Suprapubic skin (tissue), 4 donors: ENCODE measurements around the gene DSTN.

ENCODE experiments used
- CTCF ChIP-seq, 2 donors: fragments of 200-600 bp in 1 of 2; fragments of 450-650 bp in 1 of 2; sonication (generic) in 1 of 2; IDR thresholded peaks; one replicate each; pipeline ENCODE4 v1.5.1; 2016 to 2019; ENCODE audit warnings: antibody characterized with exemption in 2 of 2, mild to moderate bottlenecking in 1 of 2, moderate library complexity in 1 of 2
- EP300 ChIP-seq: sonication (generic); formaldehyde crosslinking; IDR thresholded peaks from one replicate; pipeline ENCODE4 v1.6.1; 2017; ENCODE audit warnings: antibody characterized with exemption
- POLR2A ChIP-seq, 2 donors: fragments of 450-650 bp; IDR thresholded peaks; one replicate each; pipeline ENCODE4 v1.6.1; 2017; ENCODE audit warnings: antibody characterized with exemption in 2 of 2, mild to moderate bottlenecking in 2 of 2, moderate library complexity in 2 of 2
- POLR2AphosphoS5 ChIP-seq, 3 donors: sonication (generic); formaldehyde crosslinking; IDR thresholded peaks; one replicate each; pipeline ENCODE4 v1.6.1; 2017; ENCODE audit warnings: antibody characterized with exemption in 3 of 3

GRCh38 chr20:17646961-17647301 lies 77.1 kb downstream of the DSTN start:
- no peak for TF ChIP-seq POLR2AphosphoS5 (IDR thresholded peaks at IDR 0.05)
- TF ChIP-seq POLR2A (IDR thresholded peaks at IDR 0.05), result no peak
- TF ChIP-seq CTCF (IDR thresholded peaks at IDR 0.05), result no peak
- TF ChIP-seq EP300, result no peak
